Measurements from ENCODE around the gene KBTBD4. TPM values are rescaled to one million over a fixed set of nuclear protein-coding genes. Genes with fewer than 3 reads are reported as not detected.

Gene KBTBD4
- total RNA-seq, 1 experiment from 2014 or later = 12.3 TPM

- TF ChIP-seq CTCF (IDR thresholded peaks at IDR 0.05) (no peak), OVOL2 (CRISPR knock-in tag; IDR thresholded peaks at IDR 0.05; ENCODE audit: borderline replicate concordance) (no peak), TEAD4 (CRISPR knock-in tag; IDR thresholded peaks at IDR 0.05) (no peak), ETV6 (CRISPR knock-in tag; IDR thresholded peaks at IDR 0.05) (no peak), EMX1 (CRISPR knock-in tag; IDR thresholded peaks at IDR 0.05) (no peak), ZNF138 (CRISPR knock-in tag; conservative IDR thresholded peaks at IDR 0.05) (no peak), MLX (CRISPR knock-in tag; IDR thresholded peaks at IDR 0.05) (no peak), ZNF281 (CRISPR knock-in tag; IDR thresholded peaks at IDR 0.05) (no peak), PRDM15 (CRISPR knock-in tag; IDR thresholded peaks at IDR 0.05) (no peak), ARID4B (CRISPR knock-in tag; IDR thresholded peaks at IDR 0.05; ENCODE audit: borderline replicate concordance) (no peak), ATF3 (CRISPR knock-in tag; conservative IDR thresholded peaks at IDR 0.05) (no peak), E2F1 (CRISPR knock-in tag; IDR thresholded peaks at IDR 0.05) (no peak)
These were observed 41.9 kb downstream of the KBTBD4 start (continued) for GRCh38 chr11:47536915-47537314.

Measured in WTC11 (cell line).